Measurements from ENCODE around the gene HOXC12. TPM values are rescaled to one million over a fixed set of nuclear protein-coding genes. Genes with fewer than 3 reads are reported as not detected.

The HOXC12 gene
- total RNA-seq, 1 donor from 2014 or later = not detected

- DNase-seq (ENCODE audit: low spot score) = no peak
These were observed 28.9 kb downstream of the HOXC12 start for GRCh38 chr12:53983568-53983949.

GRCh38 chr12:53983950-53984572 lies 29.4 kb downstream of the HOXC12 start:
- DNase-seq (ENCODE audit: low spot score) = no peak

- DNase-seq (ENCODE audit: low spot score) = peak; percentile 61
These were observed 30.4 kb downstream of the HOXC12 start, which contains the start of gene HOXC10 for GRCh38 chr12:53984901-53985691. Gene HOXC10 (plus strand): TSS chr12:53985146. CDS start chr12:53985260, 114 bp downstream.

- no peak for DNase-seq (ENCODE audit: low spot score)
These were observed 30.9 kb downstream of the HOXC12 start for GRCh38 chr12:53985692-53985993.

GRCh38 chr12:53985994-53986685 lies 31.4 kb downstream of the HOXC12 start:
- DNase-seq (ENCODE audit: low spot score) = no peak

GRCh38 chr12:53986686-53987483 lies 32.2 kb downstream of the HOXC12 start:
- DNase-seq (ENCODE audit: low spot score) = no peak

GRCh38 chr12:53987787-53988230 lies 33.1 kb downstream of the HOXC12 start:
- DNase-seq (ENCODE audit: low spot score) = no peak

GRCh38 chr12:53988541-53989226 lies 34.0 kb downstream of the HOXC12 start:
- DNase-seq (ENCODE audit: low spot score) = no peak

GRCh38 chr12:53989227-53990113 lies 34.8 kb downstream of the HOXC12 start:
- DNase-seq (ENCODE audit: low spot score) = no peak

GRCh38 chr12:53990311-53991076 lies 35.8 kb downstream of the HOXC12 start:
- DNase-seq (ENCODE audit: low spot score) = no peak

- DNase-seq (ENCODE audit: low spot score) = no peak
These were observed 36.4 kb downstream of the HOXC12 start for GRCh38 chr12:53991077-53991460.

GRCh38 chr12:53992377-53992889 lies 37.7 kb downstream of the HOXC12 start:
- no peak for DNase-seq (ENCODE audit: low spot score)

GRCh38 chr12:53993162-53994008 lies 38.7 kb downstream of the HOXC12 start:
- DNase-seq (ENCODE audit: low spot score) = no peak

GRCh38 chr12:53994009-53994263 lies 39.2 kb downstream of the HOXC12 start:
- no peak for DNase-seq (ENCODE audit: low spot score)

- no peak for DNase-seq (ENCODE audit: low spot score)
These were observed 39.7 kb downstream of the HOXC12 start for GRCh38 chr12:53994264-53995001.

GRCh38 chr12:53995002-53995377 lies 40.3 kb downstream of the HOXC12 start:
- no peak for DNase-seq (ENCODE audit: low spot score)

- no peak for DNase-seq (ENCODE audit: low spot score)
These were observed 40.9 kb downstream of the HOXC12 start for GRCh38 chr12:53995378-53996239.
